ENCODE data around the gene VILL.

- TF ChIP-seq GATAD2B (conservative IDR thresholded peaks at IDR 0.05; ENCODE audit: low read depth): no peak
- TF ChIP-seq, protein P1, sequence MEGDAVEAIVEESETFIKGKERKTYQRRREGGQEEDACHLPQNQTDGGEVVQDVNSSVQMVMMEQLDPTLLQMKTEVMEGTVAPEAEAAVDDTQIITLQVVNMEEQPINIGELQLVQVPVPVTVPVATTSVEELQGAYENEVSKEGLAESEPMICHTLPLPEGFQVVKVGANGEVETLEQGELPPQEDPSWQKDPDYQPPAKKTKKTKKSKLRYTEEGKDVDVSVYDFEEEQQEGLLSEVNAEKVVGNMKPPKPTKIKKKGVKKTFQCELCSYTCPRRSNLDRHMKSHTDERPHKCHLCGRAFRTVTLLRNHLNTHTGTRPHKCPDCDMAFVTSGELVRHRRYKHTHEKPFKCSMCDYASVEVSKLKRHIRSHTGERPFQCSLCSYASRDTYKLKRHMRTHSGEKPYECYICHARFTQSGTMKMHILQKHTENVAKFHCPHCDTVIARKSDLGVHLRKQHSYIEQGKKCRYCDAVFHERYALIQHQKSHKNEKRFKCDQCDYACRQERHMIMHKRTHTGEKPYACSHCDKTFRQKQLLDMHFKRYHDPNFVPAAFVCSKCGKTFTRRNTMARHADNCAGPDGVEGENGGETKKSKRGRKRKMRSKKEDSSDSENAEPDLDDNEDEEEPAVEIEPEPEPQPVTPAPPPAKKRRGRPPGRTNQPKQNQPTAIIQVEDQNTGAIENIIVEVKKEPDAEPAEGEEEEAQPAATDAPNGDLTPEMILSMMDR (IDR thresholded peaks at IDR 0.05 in 2 of 3, conservative IDR thresholded peaks at IDR 0.05 in 1 of 3; ENCODE audit: control insufficient read depth in 2 of 3, extremely low read depth in 1 of 3, insufficient read depth in 1 of 3, low read depth in 3 of 3, low read length in 3 of 3): no peak
- no peak for TF ChIP-seq BCL3 (IDR thresholded peaks at IDR 0.05; ENCODE audit: borderline replicate concordance, insufficient read depth, low read depth, low read length, poor library complexity, severe bottlenecking)
- TF ChIP-seq HDAC6 (IDR thresholded peaks at IDR 0.05; ENCODE audit: unreplicated experiment): no peak
- TF ChIP-seq USF1 (IDR thresholded peaks at IDR 0.05; ENCODE audit: borderline replicate concordance, extremely low read length, insufficient read depth, low read depth, low read length): no peak
- TF ChIP-seq POLR2AphosphoS5 (IDR thresholded peaks at IDR 0.05; ENCODE audit: low read length): no peak
- TF ChIP-seq POLR2A (IDR thresholded peaks at IDR 0.05; ENCODE audit: low read depth, low read length): no peak
- no peak for TF ChIP-seq CEBPB (IDR thresholded peaks at IDR 0.05; ENCODE audit: borderline replicate concordance in 1 of 2, low read depth in 2 of 2, low read length in 2 of 2)
- TF ChIP-seq, protein P2, sequence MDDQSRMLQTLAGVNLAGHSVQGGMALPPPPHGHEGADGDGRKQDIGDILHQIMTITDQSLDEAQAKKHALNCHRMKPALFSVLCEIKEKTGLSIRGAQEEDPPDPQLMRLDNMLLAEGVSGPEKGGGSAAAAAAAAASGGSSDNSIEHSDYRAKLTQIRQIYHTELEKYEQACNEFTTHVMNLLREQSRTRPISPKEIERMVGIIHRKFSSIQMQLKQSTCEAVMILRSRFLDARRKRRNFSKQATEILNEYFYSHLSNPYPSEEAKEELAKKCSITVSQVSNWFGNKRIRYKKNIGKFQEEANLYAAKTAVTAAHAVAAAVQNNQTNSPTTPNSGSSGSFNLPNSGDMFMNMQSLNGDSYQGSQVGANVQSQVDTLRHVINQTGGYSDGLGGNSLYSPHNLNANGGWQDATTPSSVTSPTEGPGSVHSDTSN (IDR thresholded peaks at IDR 0.05; ENCODE audit: insufficient replicate concordance, low read depth, low read length): no peak
- no peak for TF ChIP-seq SP1 (IDR thresholded peaks at IDR 0.05; ENCODE audit: low read depth, low read length)
- no peak for TF ChIP-seq NFYB (IDR thresholded peaks at IDR 0.05; ENCODE audit: insufficient read depth, low read depth, low read length)
- TF ChIP-seq E2F8 (IDR thresholded peaks at IDR 0.05; ENCODE audit: low read depth, partially characterized antibody): no peak
Measured at GRCh38 chr3:38003817-38004414, 13.3 kb downstream of the VILL start.
